NCI-H345 treated with DMSO at 0.1 percent for 48 hours (cell line): ENCODE results near the gene MTSS2.

Experiments used
- DNase-seq: peaks from one replicate; lab custom pipeline; 2025; ENCODE audit not compliant: unreplicated experiment; lab: John Stamatoyannopoulos, UW

MTSS2 gene

DNA sequence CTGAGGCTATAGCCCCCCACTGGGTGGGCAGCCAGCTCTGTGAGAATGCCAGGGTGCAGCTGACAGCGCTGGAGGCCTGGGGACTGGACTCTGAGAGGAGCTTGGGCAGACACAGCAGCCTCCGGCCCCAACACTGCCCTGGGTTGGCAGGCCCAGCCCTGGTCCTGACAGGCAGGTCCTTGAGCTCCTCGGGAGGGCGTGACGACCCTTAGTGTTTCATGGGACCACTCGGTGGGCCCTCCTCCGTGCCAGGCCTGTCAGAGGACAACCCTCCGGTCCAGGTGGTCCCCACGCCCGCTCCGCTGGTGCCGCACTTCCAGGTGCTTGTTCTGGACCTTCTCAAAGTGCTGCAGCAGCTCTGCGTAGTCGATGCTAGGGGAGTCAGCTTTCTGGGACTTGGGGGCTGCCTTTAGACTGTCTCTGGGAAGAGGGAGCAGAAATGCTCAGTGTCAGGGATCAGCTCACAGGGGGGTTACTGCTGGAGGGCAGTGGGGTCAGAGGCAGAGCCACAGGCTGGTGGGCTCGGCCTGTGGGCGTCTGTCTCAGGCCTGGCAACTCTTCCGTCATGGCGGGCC is 1.9 kb upstream of the MTSS2 start:
- no peak for DNase-seq

DNA sequence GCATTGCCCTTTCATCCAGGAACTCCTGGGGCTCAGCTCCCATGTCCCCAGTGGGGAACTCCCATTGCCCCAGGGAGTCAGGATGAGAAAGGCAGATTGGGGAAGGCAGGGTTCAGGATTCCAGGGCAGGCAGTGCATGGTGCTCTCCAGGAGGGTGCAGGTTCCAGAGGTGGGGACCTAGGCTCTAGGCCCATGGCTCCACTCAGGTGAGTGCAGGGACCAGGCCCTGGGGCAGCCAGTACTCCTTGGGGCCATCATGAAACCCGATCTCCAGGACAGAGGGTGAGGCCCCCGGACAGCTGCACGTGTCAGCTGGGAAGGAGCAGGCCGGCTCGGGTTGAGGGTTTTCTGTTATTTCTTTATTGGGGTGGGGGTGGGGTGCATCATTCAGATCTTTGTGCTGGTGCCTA is 1.3 kb upstream of the MTSS2 start:
- DNase-seq = no peak

DNA sequence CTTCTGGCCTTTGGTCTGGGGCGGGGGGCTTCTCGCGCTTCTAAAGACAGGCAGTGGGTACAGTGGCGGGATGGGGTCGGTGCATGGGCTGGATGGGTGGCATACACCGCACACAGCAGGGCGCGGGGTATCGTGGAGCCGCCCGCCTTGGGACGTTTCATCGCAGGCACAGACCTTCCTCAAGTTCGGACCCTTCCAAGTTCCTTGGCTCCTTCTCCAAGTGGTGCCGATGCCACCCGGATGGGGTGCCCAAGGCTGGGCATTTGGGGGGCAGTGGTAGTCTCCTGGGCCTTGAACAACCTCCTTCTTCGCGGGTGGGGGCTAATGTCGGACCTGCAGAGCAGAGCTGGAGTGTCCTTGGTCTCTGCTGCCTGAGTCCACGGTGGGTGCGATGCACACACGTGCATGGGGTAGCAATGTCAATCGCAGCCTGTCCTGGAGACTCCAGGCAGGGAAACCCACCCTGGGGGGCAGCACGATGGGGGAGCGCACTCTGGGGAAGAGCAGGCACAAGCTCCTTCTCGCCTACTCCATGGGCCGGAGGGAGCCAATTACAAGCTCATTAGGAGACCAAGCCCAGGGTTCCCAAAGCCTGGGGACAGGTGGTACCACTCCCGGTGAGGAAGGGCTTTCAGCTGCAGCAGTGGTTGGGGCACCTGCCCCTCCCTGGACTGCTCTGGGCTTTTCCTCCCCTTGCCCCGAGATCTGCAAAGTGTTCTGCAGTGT is 686 bp upstream of the MTSS2 start:
- no peak for DNase-seq

- DNase-seq = no peak
These were observed 554 bp downstream of the MTSS2 start for GRCh38 chr16:70685061-70685937.

- no peak for DNase-seq
These were observed 1.4 kb downstream of the MTSS2 start for GRCh38 chr16:70684146-70685060.

GRCh38 chr16:70683146-70683944 is 2.5 kb downstream of the MTSS2 start:
- DNase-seq = no peak

- DNase-seq = no peak
These were observed 3.4 kb downstream of the MTSS2 start for GRCh38 chr16:70682239-70683145.

GRCh38 chr16:70681382-70682238 is 4.2 kb downstream of the MTSS2 start:
- DNase-seq = no peak

GRCh38 chr16:70680495-70681381 is 5.1 kb downstream of the MTSS2 start:
- no peak for DNase-seq

DNA sequence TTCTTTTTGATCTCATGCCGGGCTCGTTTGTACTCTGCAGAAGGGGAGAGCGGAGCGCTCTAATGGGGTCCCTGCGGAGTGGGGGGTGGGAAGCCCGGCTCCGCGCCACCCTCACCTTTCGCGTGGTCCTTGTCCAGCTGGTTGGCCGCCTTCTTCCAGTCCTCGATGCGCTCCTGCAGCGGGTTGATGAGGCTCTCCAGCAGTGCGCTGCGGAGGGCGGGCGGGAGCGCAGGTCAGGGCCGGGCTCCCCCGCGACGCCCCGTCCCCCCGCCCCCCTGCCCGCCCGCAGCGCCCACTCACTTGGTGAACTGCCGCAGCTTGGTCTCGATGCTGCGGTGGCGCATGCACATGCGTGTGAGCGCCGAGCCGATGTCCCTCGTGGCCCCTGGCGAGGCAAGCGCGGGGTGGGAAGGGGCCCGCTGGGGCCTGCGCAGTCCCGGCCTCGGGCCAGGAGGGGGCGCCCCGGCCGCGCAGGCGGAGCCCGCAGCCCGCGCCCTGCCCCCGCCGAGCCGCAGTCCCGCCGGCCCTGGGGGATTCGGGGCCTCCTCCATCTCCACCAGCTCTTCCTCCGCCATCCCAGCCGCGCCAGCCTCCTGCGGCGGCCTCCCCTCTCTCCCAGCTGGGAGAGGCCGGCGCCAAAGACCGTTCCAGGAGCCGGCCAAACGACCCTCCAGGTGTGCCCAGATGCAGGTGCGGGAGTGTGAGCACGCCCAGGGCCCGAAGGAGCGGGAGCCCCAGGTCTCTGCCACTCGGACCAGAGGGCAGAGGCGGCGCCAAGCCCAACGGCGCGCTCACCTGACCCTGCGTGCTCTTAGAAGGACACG is 6.0 kb downstream of the MTSS2 start:
- no peak for DNase-seq

DNA sequence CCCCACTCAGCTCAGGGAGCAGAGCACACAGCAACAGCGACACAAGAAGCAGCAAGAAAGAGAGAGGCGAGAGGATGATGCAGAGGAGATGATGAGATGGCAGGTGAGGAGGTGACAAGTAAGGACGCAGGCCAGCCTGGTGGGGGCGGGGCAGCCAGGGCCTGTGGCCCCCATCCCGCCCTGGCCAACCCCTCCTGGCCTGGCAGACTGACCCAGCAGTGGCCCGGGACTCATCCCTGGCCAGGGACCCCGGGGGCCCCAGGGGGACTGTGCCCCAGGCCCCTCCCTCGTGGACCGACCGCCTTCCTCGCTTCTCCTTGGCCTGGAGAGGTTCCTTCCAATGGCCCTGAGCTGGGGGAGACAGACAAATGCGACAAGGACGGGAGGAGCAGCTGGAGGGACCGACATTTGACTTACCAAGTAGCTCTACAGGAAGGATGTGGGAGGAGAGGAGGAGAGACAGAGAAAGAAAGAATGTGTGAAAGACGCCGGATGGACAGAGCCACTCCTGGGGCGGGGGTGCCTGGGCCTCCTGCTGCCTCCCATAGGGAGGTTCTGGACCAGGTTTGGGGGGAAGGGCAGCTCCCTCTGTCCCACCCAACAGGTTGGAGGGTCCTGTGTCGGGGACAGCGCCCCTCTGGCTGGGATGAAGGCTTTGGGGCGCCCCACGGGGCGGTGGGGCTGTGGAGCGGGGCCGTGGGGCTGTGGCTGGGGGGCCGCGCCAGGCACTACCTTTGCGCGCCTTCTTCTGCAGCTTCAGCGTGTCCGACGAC is 6.8 kb downstream of the MTSS2 start:
- DNase-seq = no peak

DNA sequence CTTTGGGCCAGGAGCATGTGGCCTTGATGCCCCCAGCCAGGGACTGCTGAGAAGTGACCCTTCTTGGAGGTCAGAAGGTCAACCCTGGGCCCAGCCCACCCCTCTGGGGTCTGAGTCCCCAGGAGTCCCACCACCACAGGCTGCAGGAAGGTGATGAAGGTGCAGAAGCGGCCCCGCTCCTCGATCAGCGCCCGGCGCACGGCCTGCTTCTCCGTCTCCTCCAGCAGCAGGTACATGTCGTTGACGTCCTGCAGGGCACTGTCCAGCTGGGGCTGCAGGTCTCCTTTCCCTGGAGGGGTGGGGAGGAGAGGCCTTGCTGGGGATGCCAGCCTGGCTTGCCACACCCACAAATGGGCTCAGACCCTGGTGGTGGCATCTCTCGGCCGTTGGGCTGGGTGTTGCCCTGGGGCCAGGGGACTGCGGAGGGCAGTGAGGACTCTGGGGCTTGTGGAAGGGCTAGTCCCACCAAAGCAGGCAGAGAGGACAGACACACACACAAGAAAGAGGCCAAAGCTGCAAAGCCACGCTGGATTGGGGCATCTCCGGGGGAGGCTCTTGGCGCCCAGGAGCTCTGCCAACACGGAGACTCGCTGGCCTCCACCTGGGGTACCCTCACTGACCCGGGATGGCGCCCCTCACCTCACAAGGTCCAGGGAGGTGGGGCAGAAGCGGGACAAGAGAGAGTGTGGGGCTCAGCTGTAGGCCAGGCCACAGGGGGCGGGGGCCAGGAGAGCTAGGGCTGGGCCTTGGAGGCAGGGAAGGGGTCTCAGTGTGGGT is 7.5 kb downstream of the MTSS2 start:
- no peak for DNase-seq

GRCh38 chr16:70677499-70678120 is 8.2 kb downstream of the MTSS2 start:
- DNase-seq = no peak
